Astrocyte (in vitro differentiated cells and primary cell): ENCODE data around the gene RPS21. TPM values are rescaled to one million over a fixed set of nuclear protein-coding genes. Genes with fewer than 3 reads are reported as not detected.

ENCODE experiments used
- DNase-seq: peaks from one replicate; pipeline ENCODE4 v3.0.0-alpha.2; 2010; ENCODE audit warnings: low read depth
- FAIRE-seq: peaks from 2 replicates; lab custom pipeline; 2011; peaks lifted over from hg19 to GRCh38; lab: Jason Lieb, UNC
- H2AFZ ChIP-seq: 2 replicates; pipeline ENCODE4 v1.6.0; 2012; ENCODE audit warnings: low read depth, low read length, inconsistent platforms
- H3K27ac ChIP-seq: 2 replicates; pipeline ENCODE4 v1.5.1; 2011; ENCODE audit warnings: low read depth, low read length, inconsistent platforms
- H3K27me3 ChIP-seq: 2 replicates; pipeline ENCODE4 v1.6.0; 2011; ENCODE audit warnings: low read length, inconsistent platforms; ENCODE audit not compliant: insufficient read depth
- H3K36me3 ChIP-seq: 2 replicates; pipeline ENCODE4 v1.5.1; 2011; ENCODE audit warnings: low read length, inconsistent platforms; ENCODE audit not compliant: insufficient read depth
- H3K4me1 ChIP-seq: 2 replicates; pipeline ENCODE4 v1.5.1; 2011; ENCODE audit warnings: low read length, inconsistent platforms; ENCODE audit not compliant: insufficient read depth
- H3K4me2 ChIP-seq: 2 replicates; pipeline ENCODE4 v1.6.0; 2012; ENCODE audit warnings: low read length, inconsistent platforms
- H3K4me3 ChIP-seq: 2 replicates; pipeline ENCODE4 v1.5.1; 2011; ENCODE audit warnings: low read depth, mild to moderate bottlenecking, low read length, inconsistent platforms; ENCODE audit not compliant: insufficient read depth
- H3K79me2 ChIP-seq: 2 replicates; pipeline ENCODE4 v1.6.0; 2012; ENCODE audit warnings: mild to moderate bottlenecking, low read length, inconsistent platforms; ENCODE audit not compliant: insufficient read depth
- H3K9ac ChIP-seq: 2 replicates; pipeline ENCODE4 v1.6.0; 2012; ENCODE audit warnings: mild to moderate bottlenecking, low read length, inconsistent platforms
- H3K9me3 ChIP-seq: 2 replicates; pipeline ENCODE4 v1.5.1; 2012; ENCODE audit warnings: low read depth, mild to moderate bottlenecking, low read length, inconsistent platforms; ENCODE audit not compliant: insufficient read depth
- H4K20me1 ChIP-seq: 2 replicates; pipeline ENCODE4 v1.6.0; 2012; ENCODE audit warnings: low read length, inconsistent platforms; ENCODE audit not compliant: insufficient read depth
- H3K27ac Mint-ChIP-seq: one replicate; pipeline ENCODE4 v1.8.0; 2021; ENCODE audit warnings: mild to moderate bottlenecking, mixed read lengths; ENCODE audit not compliant: unreplicated experiment
- H3K27me3 Mint-ChIP-seq: one replicate; pipeline ENCODE4 v1.8.0; 2021; ENCODE audit warnings: low read depth, mixed read lengths; ENCODE audit not compliant: unreplicated experiment
- H3K36me3 Mint-ChIP-seq: one replicate; pipeline ENCODE4 v1.8.0; 2021; ENCODE audit warnings: low read depth, mixed read lengths; ENCODE audit not compliant: unreplicated experiment
- H3K4me1 Mint-ChIP-seq: one replicate; pipeline ENCODE4 v1.8.0; 2021; ENCODE audit warnings: low read depth, mixed read lengths; ENCODE audit not compliant: unreplicated experiment
- H3K4me3 Mint-ChIP-seq: one replicate; pipeline ENCODE4 v1.8.0; 2021; ENCODE audit warnings: mild to moderate bottlenecking, moderate library complexity, mixed read lengths; ENCODE audit not compliant: unreplicated experiment
- H3K9me3 Mint-ChIP-seq: one replicate; pipeline ENCODE4 v1.8.0; 2021; ENCODE audit warnings: mild to moderate bottlenecking, mixed read lengths; ENCODE audit not compliant: unreplicated experiment
- EZH2 ChIP-seq: IDR thresholded peaks from 2 replicates; pipeline ENCODE4 v1.6.1; 2012; ENCODE audit warnings: mild to moderate bottlenecking, low read length, inconsistent platforms; ENCODE audit not compliant: insufficient read depth
- total RNA-seq: library from RNA; stranded (reverse); gene quantifications from 2 replicates; pipeline ENCODE4 v1.2.1, GENCODE V29; 2021
- TF ChIP-seq, protein P1 (sequence below): IDR thresholded peaks from 2 replicates; pipeline ENCODE4 v1.5.1; 2011; ENCODE audit warnings: low read depth, mild to moderate bottlenecking, inconsistent platforms, low read length, moderate library complexity; ENCODE audit not compliant: insufficient read depth

Gene RPS21
- total RNA-seq, 1 donor from 2014 or later: 1,251 TPM

DNA sequence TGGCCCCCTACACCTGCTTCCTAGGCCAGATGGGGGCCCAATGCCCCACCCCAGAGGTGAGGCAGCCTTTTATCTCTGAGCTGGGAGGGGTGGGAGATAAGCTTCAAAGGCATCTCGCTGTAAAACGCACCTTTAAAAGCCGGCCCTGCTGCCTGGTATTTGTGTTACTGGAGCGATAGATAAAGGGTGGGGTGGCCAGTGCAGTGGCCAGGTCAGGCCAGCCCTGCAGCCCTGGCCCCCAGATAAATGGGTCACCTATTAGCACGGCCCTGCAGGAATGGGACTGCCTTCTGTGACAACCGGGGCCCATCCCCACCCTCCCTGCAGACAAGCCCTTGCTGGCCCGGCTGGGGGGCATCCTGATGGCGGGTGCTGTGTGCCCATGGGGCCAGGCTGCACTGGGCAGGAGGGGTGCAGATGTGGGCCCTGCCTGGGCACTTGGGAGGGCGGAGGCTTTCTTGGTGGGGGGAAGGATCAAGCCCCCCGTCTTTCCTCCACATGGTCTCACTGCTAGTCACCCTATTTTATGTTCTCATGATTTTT is 43.5 kb downstream of the RPS21 start:
- H3K9me3 Mint-ChIP-seq: peaks cover 3% of the 10 kb centered on the region
- H3K36me3 Mint-ChIP-seq: no peaks in the 10 kb centered on the region
- Histone ChIP-seq H3K4me1 (no peaks in the 10 kb centered on the region), H3K79me2 (no peaks in the 10 kb centered on the region), H3K9ac (no peak overlapping the region), H2AFZ (no peak overlapping the region), H3K27me3 (peaks cover 12% of the 10 kb centered on the region), H3K4me2 (no peak overlapping the region), H4K20me1 (no peaks in the 10 kb centered on the region), H3K4me3 (no peak overlapping the region), H3K27ac (no peak overlapping the region), H3K36me3 (no peaks in the 10 kb centered on the region), H3K9me3 (no peaks in the 10 kb centered on the region)
- H3K4me3 Mint-ChIP-seq: no peak overlapping the region
- DNase-seq: no peak
- FAIRE-seq: no peak
- no peak overlapping the region for H3K27ac Mint-ChIP-seq
- TF ChIP-seq, protein P1, sequence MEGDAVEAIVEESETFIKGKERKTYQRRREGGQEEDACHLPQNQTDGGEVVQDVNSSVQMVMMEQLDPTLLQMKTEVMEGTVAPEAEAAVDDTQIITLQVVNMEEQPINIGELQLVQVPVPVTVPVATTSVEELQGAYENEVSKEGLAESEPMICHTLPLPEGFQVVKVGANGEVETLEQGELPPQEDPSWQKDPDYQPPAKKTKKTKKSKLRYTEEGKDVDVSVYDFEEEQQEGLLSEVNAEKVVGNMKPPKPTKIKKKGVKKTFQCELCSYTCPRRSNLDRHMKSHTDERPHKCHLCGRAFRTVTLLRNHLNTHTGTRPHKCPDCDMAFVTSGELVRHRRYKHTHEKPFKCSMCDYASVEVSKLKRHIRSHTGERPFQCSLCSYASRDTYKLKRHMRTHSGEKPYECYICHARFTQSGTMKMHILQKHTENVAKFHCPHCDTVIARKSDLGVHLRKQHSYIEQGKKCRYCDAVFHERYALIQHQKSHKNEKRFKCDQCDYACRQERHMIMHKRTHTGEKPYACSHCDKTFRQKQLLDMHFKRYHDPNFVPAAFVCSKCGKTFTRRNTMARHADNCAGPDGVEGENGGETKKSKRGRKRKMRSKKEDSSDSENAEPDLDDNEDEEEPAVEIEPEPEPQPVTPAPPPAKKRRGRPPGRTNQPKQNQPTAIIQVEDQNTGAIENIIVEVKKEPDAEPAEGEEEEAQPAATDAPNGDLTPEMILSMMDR: no peak
- no peak for TF ChIP-seq EZH2
- H3K4me1 Mint-ChIP-seq: peaks cover 2% of the 10 kb centered on the region
- H3K27me3 Mint-ChIP-seq: peaks cover 52% of the 10 kb centered on the region

DNA sequence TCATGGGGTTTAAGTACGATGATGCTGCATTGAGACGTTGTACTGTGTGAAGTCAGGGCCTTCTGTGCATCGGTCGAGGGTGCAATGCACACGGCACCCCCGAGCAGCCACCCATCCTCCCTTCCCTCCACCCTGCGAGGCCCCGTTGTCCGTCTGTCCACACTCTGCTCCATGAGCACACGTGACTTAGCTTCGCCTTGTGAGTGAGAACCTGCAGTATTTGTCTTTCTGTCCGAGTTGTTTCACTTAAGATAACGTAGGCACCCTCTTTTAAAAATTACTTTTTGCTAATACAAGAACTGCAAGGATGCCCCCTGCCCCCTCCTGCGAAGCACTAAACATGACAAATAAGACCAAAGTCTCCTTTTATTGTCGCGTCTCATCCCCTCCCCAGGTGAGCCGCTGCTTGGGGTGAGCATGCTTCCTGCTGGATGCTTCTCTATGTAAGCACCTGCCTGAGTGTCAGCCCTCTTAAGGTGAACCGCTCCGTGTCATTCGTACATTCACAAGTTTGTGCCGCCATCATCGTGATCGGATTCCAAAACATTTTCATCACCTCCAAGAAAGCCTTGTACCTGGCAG is 44.1 kb downstream of the RPS21 start:
- H3K9me3 Mint-ChIP-seq: peaks cover 6% of the 10 kb centered on the region
- no peak for TF ChIP-seq EZH2
- peaks cover 57% of the 10 kb centered on the region for H3K27me3 Mint-ChIP-seq
- Histone ChIP-seq H3K79me2 (no peaks in the 10 kb centered on the region), H4K20me1 (no peaks in the 10 kb centered on the region), H2AFZ (no peak overlapping the region), H3K4me3 (no peak overlapping the region), H3K27me3 (peaks cover 12% of the 10 kb centered on the region), H3K36me3 (no peaks in the 10 kb centered on the region), H3K4me2 (no peak overlapping the region), H3K27ac (no peak overlapping the region), H3K9me3 (no peaks in the 10 kb centered on the region), H3K4me1 (no peaks in the 10 kb centered on the region), H3K9ac (no peak overlapping the region)
- H3K27ac Mint-ChIP-seq: no peak overlapping the region
- H3K4me1 Mint-ChIP-seq: peaks cover 2% of the 10 kb centered on the region
- H3K4me3 Mint-ChIP-seq: no peak overlapping the region
- H3K36me3 Mint-ChIP-seq: no peaks in the 10 kb centered on the region
- FAIRE-seq (no peak), DNase-seq (no peak)

DNA sequence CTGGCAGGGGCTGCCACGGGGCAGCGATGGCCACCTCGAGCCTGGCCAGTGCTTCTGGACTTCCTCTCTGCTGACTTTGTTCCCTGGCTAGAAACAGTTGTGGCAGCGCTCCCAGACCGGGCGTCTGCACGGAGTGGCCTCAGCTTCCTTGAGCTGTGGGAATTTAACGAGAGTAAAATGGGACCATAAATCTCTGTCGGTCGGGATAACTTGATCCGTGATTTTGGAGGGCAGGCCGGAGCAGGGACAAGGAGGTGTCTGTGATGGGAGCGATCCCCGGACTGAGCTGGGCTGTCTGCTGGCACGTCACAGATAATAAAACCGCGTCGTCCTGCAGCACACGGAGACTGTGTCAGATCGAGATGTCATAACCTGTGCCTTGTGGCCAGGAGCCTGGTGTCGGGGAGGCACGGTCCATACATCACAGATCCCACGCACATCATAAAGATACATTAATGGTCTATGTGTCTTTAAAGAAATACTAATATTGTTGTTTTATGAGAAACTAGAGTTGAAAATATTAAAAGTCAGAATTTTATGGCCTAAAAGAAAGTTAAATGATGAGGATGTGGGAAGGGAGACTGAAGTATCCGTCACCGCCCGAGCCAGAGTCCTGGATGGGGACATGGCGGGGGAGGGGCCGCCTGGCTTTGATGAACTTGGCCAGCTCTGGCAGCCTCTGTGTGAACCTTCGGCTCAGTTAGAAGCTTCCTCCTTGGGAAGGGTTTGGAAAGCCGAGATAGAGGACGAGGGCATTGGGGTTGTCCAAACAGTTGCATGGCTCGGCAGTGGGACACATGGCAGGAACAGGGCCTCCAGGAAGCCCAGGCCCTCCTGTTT is 47.0 kb downstream of the RPS21 start:
- Histone ChIP-seq H3K4me1 (no peaks in the 10 kb centered on the region), H3K27ac (no peak overlapping the region), H4K20me1 (no peaks in the 10 kb centered on the region), H3K36me3 (no peaks in the 10 kb centered on the region), H3K27me3 (peaks cover 16% of the 10 kb centered on the region), H2AFZ (no peak overlapping the region), H3K9ac (no peak overlapping the region), H3K79me2 (no peaks in the 10 kb centered on the region), H3K4me2 (no peak overlapping the region), H3K4me3 (no peak overlapping the region), H3K9me3 (no peaks in the 10 kb centered on the region)
- FAIRE-seq (no peak), DNase-seq (no peak)
- no peaks in the 10 kb centered on the region for H3K36me3 Mint-ChIP-seq
- H3K9me3 Mint-ChIP-seq: peaks cover 7% of the 10 kb centered on the region
- H3K27ac Mint-ChIP-seq: no peak overlapping the region
- H3K27me3 Mint-ChIP-seq: peaks cover 78% of the 10 kb centered on the region
- no peak overlapping the region for H3K4me3 Mint-ChIP-seq
- TF ChIP-seq, protein P1: no peak
- TF ChIP-seq EZH2: no peak
- no peaks in the 10 kb centered on the region for H3K4me1 Mint-ChIP-seq
